Glomerular visceral epithelial cell (primary cell): ENCODE measurements around the gene MYO1A.

Source experiments
- DNase-seq: peaks from one replicate; pipeline ENCODE4 v3.0.0-alpha.2; 2016; ENCODE audit errors: extremely low spot score

The MYO1A gene

DNA sequence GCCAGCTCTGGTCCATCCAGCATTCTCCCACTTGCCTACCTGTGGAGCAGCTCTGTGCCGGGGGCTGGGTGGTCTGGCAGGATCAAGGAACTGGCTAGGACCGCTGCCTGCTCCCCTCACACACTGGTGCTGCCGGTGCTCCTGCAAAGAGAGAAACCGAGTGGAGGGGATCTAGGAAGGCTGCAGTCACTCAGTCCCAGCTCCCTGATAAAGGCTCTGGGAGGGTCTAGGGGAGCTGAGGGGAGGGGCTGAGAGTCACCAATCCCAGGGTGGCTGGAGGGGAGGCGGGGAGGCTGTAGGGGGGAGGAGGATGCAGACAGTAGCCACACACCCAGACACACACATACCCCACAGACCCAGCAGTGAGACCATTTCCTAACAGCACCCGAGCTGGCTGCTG lies 33.6 kb downstream of the MYO1A start, which contains the start of gene TAC3:
TSS of gene TAC3 (minus strand) at position 182 of the 400 bp plus-strand sequence. CDS start 732 bp downstream, outside the sequence.
- no peak for DNase-seq

DNA sequence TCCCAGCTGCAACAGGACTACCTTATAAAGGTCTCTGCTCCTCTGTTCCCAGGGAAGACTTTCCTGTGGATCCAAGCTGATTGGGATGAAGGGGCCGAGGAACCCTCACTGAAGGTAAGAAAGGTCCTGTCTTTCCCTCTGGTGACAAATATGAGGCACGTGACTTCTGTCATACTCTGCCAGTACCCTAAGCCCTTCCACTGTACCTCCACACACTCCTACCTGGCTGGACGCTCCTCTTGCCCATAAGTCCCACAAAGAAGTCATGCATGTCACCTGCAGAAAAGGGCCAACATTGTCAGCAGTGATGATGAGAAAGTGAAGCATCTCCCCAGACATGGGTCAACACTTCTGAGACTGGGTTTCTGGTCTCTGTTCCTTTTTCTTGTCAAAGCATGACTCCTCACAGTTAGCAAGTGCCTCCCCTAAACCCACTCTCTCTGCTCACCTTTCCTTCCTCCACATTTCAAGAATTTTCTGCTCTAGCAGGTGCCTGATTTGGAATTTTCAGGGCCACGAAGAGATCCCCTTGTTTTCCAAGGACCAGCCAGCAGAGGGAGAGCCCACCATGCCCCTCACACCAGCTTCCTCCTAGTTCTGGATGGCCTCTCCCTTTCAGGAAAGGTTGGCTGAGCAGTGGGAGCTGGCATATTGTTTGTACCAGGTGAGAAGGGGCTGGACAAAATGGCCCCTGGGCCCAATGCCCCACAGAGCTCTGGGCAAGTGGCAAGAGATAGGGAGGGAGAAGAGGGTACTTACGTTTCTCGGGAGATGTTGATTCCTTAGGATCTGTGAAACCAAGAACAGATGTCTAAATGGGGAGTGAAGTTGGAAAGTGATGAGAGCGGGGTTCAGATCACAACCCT lies 37.1 kb downstream of the MYO1A start:
- no peak for DNase-seq

DNA sequence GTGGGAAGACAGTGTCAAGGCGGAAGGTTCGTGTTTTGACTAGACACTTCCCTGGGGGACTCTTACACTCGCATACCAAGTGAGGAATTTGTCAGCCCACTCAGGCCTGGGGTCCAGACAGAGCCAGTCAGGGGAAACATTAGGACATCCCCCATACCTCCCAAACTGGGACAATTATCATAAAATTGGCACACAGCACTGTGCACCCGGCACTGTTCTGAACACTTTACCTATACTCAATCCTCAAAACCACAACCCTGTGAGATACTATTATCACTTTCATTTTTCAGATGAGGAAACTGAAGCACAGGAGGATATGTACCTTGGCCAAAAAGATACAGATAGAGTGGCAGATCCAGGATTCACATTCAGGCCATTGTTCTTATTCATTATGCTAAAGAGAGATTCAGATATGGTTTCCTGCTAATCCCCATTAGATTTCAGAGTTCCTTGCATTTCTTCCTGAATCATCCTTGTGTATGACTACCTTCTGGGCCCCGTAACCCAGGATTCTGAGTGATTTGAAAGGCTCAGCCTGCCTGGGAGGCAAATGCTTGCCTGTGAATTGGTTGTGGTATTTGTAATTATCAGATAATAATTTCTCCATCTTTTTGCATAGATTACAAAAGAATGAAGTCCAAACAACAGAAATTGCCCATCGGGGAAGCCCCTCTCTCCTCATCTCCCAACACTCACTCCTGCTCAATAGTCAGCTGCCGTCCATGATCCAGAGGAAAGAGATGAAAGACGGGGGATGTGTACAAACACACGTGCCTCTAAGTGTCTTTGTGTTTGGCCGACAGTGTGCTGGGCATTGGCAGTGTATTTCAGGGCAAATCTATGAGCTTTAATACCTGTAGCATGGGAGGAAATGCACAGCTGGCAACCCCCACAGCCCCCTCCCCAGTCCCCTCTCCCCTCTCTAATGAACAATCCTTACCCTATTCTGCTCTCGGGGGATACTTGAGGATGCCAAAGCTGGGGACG lies 38.2 kb downstream of the MYO1A start:
- no peak for DNase-seq

DNA sequence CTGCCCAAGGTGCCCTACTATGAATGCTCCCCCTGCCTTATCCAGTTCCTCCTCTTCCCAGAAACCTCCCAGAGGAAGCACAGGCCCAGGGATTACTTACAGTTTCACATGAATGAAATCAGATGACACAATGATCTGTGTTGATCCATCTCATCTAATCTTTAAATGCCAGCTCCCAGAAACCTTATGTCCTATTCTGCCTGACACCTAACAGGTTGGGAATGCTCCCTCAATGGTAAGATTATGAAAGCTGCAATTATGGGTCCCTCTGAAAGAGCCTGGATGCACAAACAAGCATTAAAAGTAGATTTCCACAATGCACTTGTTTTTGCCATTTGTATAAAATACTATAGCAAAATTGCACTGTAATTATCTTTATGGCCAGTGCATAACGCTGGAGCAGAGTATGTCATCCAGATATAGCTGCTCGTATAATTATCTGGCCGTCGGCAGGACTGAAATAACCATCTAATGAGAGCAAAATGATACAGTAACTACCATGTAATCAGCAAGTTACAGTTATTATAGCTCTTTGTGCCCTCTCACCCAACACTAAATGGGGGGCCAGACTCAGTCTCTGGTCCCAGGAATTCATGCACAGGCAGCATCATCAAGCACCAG lies 39.2 kb downstream of the MYO1A start:
- DNase-seq: no peak

DNA sequence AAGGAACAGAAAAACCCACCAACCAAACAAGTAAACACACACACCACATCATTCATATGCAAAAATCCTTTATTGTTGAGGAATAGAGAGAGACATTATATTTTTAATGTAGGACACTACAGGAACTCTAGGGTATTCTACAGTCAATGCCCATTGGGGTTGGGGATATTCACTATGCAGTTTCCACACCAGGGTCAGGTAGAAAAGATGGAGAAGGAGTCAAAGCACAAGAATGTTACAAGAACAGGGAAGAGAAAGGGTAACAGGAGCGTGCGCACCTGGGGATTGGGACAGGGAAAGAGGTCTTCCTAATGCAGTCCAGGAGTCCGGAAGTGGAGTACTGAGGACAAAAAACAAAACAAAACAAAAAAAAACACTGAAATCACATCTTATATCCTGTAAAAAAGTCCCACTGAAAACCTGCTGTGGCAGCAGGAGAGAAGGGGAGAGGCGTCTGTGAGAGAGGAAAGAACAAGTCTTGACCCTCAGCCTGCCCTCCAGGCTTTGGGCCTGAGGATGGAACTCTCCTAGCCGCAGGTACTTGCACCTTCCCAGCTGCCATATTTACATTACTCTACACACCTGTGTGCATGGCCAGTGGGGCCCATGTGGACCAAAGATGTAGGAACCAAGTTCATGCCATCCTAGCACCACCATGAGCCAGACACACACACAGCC lies 39.8 kb downstream of the MYO1A start:
- no peak for DNase-seq

DNA sequence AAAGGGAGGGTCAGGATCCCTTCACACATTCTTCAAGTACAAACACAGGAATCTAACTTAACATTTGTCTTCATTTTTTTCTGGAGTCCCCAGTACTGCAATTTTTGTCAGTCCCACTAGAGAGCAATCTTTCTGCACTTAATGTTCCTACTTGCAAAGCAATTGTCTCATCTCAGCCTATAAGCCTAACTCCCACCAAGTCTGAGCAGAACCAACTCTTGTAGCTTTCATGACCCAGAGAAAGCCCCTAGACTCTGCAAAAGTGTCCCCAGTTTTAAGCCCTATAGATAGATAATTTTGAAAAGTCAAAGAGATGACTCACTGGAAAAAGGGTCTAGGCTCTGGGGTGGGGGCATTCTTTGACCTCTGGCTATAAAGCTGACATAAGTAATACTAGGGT lies 41.8 kb downstream of the MYO1A start:
- DNase-seq: peak; percentile 60

DNA sequence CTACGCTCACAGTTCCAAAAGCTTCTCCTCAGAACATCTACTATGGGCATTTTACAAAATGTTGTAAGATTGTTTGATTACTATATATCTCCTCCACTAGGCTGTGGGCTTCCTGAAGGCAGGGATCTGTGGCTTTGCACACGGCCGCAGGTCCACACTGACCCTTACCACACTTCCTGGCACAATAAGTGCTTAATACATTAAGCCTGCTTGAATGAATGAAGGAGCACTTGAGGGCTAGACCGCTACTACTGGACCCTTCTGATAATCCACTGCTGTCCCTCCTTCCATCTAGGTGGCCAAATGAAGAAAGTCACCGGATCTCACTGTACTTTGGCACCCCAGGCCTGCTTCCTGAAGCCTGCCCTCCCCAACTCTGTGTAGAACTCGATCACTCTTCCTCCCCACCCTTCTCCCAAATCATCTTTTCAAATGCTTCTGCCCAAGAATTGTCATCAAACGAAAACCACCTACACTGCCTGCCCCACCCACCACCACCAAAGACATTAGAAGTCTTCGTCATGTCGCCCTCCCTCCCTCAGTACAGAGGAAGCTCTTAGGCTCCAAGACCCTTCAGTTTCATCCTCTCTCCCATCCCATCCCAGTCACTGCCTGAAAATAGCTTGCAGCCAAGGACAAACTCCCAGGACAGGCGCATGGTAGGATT lies 43.0 kb downstream of the MYO1A start:
- no peak for DNase-seq

DNA sequence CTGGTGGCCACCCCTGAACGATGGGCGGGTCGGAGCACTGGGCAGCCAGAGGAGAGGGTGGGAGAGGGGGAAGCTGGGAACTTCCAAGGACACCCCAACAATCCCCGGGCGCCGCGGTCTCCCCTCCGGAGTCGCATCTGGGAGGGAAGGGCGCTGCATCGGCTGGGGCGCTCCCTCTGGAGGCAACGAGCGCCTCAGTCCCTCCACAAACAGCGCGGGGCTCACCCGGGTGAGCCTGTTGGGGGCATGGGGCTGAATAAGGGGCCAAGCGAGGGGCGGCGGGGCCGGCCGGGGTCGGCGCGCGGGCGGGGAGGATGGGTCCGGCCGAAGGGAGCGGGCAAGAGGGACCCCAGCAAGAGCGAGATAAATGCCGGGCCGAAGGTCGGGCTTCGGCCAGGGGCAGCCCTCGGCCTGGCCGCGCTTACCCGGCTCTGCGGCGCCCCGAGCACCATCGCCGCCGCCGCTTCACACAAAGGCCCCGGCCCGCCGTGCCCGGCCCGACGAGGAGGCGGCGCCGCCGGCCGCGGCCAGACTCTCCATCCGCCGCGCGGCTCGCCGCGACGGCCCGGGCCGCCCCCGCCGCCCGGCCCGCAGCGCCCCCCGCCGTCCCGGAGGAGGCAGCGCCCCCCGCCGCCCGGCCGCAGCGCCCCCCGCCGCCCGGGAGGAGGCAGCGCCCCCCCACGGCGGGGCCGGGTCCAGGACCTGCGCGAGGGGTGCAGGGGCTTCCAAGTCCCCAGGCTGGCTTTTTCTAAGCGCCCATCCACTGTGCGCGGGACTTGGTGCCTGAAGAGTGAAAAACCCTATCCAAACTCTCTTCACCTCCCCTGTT lies 43.7 kb downstream of the MYO1A start, which contains the start of gene ZBTB39:
TSS of gene ZBTB39 (minus strand) at position 567 of the 829 bp plus-strand sequence. CDS start 1,629 bp downstream, outside the sequence.
- peak; percentile 77 for DNase-seq

DNA sequence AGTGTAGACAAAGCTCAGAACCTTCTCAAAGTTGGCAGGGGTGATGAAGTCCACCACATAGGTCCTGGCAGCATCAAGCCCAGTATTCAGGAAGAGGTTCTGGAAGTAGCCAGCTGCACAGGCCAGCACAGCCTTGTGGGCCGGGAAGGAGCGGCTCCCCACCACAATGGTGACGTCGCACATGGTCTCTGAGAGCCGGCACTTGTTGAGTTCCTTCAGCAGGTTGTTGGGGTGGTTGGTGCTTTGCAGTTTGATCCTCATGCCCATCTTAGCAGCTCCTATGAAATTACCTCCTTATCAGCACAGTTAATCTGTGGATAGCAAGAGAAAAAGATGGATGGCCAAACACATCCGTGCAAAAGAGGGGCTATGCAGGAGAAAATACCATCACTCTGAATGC lies 45.3 kb downstream of the MYO1A start:
- DNase-seq: no peak

DNA sequence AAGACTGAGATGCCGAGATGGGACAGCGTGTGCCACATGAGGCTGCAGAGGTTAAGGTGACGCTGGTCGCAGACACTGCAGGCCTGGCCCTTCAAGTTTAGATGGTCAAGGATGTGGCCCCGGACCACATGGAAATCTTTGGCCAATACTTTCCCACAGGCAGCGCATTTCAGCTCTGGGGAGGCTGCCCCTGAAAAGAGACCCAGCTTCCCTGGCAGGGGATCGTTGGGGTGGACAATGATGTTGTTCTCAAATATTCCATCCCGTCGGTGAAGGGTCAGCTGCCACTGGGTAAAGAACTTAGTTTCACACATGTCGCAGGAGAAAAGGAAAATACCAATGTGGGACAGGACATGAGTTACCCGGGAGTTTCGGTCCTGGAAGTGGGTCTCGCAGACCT lies 46.5 kb downstream of the MYO1A start:
- no peak for DNase-seq

DNA sequence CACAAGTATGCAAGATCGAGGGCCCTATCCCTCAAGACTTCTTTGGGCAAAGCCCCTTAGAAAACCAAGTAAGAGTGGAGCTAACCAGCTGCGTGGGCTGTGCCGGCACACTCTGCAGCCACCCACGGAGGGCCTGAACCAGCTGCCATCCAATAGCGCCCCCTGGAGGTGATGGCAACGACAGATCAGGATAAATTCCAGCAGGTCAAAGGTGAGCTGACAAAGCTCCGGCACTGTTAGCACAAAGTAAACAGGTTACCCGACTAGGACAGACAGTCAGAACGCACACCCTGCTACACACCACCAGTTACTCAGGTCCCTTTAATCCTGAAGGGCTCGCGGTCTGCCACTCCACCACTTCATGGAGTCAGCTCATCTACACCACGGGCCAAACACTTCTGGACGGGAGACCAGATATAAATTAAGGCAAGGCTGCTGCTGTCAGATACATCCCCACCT lies 48.5 kb downstream of the MYO1A start:
- DNase-seq: peak; percentile 59

DNA sequence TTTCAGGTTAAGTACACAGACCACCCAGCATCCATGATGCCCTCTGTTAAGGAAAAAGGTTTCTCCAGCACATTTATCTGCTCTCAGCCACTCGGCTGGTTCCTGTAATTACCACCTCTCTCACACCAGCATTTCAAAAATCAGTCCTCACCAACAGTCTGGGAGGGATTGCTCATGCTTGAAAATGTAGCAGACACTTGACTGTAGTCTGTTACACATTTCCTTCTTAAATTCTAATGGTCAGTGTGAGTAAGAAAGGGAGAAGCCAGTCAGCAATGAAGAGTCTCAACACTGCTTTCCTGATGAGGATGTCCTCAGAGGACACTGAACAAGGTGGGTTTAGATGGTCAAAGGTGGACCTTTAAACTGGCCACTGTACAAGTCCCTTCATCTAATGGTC lies 49.5 kb downstream of the MYO1A start:
- DNase-seq: no peak

DNA sequence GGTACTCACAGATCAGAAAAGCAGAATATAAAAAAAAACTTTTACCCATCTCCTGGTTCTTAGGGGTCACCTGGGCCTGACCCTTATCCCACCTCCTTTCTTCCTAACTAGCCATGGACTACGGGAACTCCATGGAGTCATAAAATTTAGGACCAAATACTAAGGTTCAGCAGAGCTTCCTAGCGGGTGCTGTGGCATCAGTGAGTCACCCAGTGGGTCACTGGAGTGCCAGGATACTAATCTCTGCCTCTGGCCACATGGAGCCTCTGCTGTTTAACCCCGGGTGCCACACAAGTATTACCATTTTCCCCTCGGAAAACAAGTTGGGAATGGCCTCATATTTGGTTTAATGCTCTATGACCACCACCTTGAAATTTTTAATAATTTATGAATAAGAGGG lies 50.5 kb downstream of the MYO1A start:
- DNase-seq: no peak

DNA sequence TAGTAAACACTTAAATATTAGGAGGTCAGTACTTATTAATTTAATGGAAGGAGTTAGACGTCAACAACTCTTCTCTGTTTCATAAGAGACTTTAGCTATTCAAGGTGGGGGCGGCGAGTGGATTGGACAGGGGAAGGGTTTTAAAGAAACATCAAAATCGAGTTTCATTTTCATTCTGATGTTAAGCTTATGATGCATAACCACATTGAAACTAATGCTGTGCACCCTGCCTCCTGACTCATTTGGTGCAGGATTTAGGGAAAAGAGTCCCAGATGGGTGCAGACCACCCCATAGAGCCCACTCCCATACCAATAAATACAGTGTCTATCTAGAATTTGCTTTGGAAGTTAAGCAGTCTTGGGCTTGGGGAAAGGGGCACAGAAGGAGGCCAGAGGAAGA lies 50.9 kb downstream of the MYO1A start:
- no peak for DNase-seq

DNA sequence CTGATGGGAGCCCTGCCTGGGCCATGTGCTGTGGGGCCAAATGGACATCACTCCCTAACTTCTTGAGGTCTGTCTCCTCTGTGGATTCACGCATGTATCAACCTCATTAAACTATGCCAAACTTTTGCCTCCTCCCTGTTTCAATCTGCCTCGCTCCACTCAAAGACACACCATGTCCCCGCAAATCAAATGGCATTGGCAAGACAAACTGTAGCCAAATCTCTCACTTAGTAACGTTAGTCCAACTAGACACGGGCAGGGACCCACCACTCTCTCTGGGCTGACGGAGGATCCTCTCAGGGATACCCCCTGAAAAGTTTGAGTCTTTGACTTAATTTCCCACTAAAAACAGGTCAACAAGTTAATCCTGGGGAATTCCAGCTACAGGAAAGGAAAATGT lies 51.6 kb downstream of the MYO1A start:
- DNase-seq: no peak

DNA sequence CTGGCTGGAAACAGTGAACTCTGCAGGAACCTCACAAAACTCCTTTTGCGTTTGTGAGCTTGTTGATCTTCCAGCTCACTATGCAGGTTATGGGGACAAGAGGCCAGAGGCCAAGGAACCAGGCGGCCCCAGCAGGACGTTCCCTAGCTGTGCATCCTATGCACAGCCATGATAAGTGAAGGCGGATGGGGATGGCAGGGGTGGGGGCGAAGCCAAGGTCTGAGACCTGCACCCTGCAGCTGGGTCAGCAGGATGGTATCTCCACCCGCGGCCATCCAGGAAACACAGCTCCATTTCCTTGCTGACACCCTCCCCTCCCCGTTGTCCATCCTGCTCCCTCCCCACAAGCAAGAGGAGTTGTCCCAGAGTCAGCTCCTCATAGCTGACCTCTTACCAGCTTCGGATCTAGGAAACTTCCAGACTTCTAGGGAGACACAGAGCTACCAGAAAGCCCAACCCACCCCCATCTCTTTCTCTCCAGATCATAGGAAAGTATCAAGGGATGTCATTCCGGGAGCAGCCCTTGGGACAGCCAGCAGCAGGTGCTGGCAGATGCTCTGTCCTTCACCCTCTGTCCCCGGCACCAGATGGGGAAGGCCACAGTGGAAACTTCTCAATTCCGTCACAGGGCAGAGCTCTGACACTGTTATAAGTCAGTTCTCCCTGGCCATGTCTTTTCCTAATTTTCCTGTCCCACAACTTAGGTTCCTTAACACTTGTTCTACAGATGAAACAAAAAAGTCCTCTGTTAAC lies 53.0 kb downstream of the MYO1A start:
- DNase-seq: no peak

DNA sequence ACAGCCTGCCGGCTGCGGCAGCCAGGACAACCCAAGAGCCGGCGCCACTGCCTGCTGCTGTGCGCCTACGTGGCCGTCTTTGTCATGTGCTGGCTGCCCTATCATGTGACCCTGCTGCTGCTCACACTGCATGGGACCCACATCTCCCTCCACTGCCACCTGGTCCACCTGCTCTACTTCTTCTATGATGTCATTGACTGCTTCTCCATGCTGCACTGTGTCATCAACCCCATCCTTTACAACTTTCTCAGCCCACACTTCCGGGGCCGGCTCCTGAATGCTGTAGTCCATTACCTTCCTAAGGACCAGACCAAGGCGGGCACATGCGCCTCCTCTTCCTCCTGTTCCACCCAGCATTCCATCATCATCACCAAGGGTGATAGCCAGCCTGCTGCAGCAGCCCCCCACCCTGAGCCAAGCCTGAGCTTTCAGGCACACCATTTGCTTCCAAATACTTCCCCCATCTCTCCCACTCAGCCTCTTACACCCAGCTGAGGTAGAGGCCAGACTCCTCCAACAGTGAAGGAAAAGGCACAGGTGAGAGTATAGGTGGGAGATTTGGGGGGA lies 53.9 kb downstream of the MYO1A start:
- DNase-seq: no peak

DNA sequence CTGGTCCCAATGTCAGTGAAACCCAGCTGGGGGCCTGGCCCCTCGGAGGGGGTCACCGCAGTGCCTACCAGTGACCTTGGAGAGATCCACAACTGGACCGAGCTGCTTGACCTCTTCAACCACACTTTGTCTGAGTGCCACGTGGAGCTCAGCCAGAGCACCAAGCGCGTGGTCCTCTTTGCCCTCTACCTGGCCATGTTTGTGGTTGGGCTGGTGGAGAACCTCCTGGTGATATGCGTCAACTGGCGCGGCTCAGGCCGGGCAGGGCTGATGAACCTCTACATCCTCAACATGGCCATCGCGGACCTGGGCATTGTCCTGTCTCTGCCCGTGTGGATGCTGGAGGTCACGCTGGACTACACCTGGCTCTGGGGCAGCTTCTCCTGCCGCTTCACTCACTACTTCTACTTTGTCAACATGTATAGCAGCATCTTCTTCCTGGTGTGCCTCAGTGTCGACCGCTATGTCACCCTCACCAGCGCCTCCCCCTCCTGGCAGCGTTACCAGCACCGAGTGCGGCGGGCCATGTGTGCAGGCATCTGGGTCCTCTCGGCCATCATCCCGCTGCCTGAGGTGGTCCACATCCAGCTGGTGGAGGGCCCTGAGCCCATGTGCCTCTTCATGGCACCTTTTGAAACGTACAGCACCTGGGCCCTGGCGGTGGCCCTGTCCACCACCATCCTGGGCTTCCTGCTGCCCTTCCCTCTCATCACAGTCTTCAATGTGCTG lies 54.6 kb downstream of the MYO1A start:
- no peak for DNase-seq
